ENCODE results near the gene WDFY2.

DNA sequence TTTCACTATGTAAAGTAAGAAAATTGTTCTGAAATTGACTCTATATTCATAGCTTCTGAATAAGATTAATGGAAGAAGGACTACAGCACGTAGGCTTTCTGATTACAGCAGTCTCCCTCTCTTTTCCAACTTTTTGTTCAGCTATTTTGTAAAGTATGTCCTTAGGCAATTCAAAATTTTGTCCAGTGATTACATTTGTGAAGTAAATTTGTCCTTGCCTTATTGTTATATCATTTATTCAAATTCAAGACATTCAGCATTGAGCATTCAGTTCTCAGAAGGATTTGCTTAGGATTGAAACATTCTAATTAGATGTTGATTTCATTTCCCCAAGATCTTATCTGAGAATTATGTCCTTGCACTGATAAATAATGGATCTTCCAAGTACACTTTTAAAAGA lies 76.6 kb downstream of the WDFY2 start:
- TF ChIP-seq, protein P1, sequence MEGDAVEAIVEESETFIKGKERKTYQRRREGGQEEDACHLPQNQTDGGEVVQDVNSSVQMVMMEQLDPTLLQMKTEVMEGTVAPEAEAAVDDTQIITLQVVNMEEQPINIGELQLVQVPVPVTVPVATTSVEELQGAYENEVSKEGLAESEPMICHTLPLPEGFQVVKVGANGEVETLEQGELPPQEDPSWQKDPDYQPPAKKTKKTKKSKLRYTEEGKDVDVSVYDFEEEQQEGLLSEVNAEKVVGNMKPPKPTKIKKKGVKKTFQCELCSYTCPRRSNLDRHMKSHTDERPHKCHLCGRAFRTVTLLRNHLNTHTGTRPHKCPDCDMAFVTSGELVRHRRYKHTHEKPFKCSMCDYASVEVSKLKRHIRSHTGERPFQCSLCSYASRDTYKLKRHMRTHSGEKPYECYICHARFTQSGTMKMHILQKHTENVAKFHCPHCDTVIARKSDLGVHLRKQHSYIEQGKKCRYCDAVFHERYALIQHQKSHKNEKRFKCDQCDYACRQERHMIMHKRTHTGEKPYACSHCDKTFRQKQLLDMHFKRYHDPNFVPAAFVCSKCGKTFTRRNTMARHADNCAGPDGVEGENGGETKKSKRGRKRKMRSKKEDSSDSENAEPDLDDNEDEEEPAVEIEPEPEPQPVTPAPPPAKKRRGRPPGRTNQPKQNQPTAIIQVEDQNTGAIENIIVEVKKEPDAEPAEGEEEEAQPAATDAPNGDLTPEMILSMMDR (IDR thresholded peaks at IDR 0.05) = no peak
- no peak for TF ChIP-seq POLR2A (IDR thresholded peaks at IDR 0.05)

Data from body of pancreas (tissue), 4 donors.